DND-41 (cell line): Measurements from ENCODE around the gene DHRSX.

Experiments
- ATAC-seq: fragments of 200-7000 bp; cut with Tn5 transposase; 3 replicates; pipeline ENCODE4 v1.9.1; 2021; ENCODE audit warnings: low read depth; ENCODE audit not compliant: insufficient read depth
- DNase-seq: peaks from one replicate; pipeline ENCODE4 v3.0.0-alpha.2; 2020
- H2AFZ ChIP-seq: 2 replicates; pipeline ENCODE4 v1.6.0; 2012; ENCODE audit warnings: low read depth, low read length
- H3K27ac ChIP-seq: 2 replicates; pipeline ENCODE4 v1.5.1; 2012; ENCODE audit warnings: low read length, inconsistent platforms
- H3K27me3 ChIP-seq: fragments of 200-600 bp; sonication (generic); 2 replicates; pipeline ENCODE4 v1.6.0; 2012; ENCODE audit warnings: low read length, mild to moderate bottlenecking, inconsistent platforms; ENCODE audit not compliant: insufficient read depth, poor library complexity
- H3K36me3 ChIP-seq: 2 replicates; pipeline ENCODE4 v1.5.1; 2012; ENCODE audit warnings: low read length, inconsistent platforms; ENCODE audit not compliant: insufficient read depth
- H3K4me1 ChIP-seq: 2 replicates; pipeline ENCODE4 v1.5.1; 2012; ENCODE audit warnings: mild to moderate bottlenecking, low read length; ENCODE audit not compliant: insufficient read depth
- H3K4me2 ChIP-seq: 2 replicates; pipeline ENCODE4 v1.6.0; 2012; ENCODE audit warnings: mild to moderate bottlenecking, moderate library complexity, low read length, inconsistent platforms; ENCODE audit not compliant: insufficient read depth
- H3K4me3 ChIP-seq, 2 experiments: fragments of 200-600 bp in 1 of 2; shearing (Covaris generic) in 1 of 2; 2 replicates each; pipeline ENCODE4 v1.5.1; 2012 to 2016; ENCODE audit warnings: inconsistent platforms in 2 of 2, low read length in 2 of 2, mild to moderate bottlenecking in 2 of 2, low read depth in 1 of 2, moderate library complexity in 1 of 2
- H3K79me2 ChIP-seq: 2 replicates; pipeline ENCODE4 v1.6.0; 2012; ENCODE audit warnings: low read length, inconsistent platforms; ENCODE audit not compliant: insufficient read depth
- H3K9ac ChIP-seq: 2 replicates; pipeline ENCODE4 v1.6.0; 2012; ENCODE audit warnings: low read depth, mild to moderate bottlenecking, inconsistent platforms, low read length, moderate library complexity
- H3K9me3 ChIP-seq: 2 replicates; pipeline ENCODE4 v1.5.1; 2012; ENCODE audit warnings: low read length, moderate library complexity, mild to moderate bottlenecking, inconsistent platforms; ENCODE audit not compliant: insufficient read depth, severe bottlenecking
- H4K20me1 ChIP-seq: 2 replicates; pipeline ENCODE4 v1.6.0; 2012; ENCODE audit warnings: low read length; ENCODE audit not compliant: insufficient read depth
- CTCF ChIP-seq: IDR thresholded peaks from 2 replicates; pipeline ENCODE4 v1.5.1; 2012; ENCODE audit warnings: borderline replicate concordance, low read length, moderate library complexity, mild to moderate bottlenecking; ENCODE audit not compliant: poor library complexity, severe bottlenecking; ENCODE audit errors: extremely low read depth
- EZH2 ChIP-seq: IDR thresholded peaks from 3 replicates; pipeline ENCODE4 v1.6.1; 2012; ENCODE audit warnings: borderline replicate concordance, low read depth, mild to moderate bottlenecking, moderate library complexity, low read length, inconsistent platforms; ENCODE audit not compliant: severe bottlenecking

The DHRSX gene

GRCh38 chrX:2397229-2398063 is 103.3 kb downstream of the DHRSX start:
- H3K79me2 ChIP-seq = no peaks in the 10 kb centered on the region
- no peak overlapping the region for H3K27ac ChIP-seq

GRCh38 chrX:2395261-2395992 is 105.3 kb downstream of the DHRSX start:
- TF ChIP-seq CTCF = no peak
- no peak for TF ChIP-seq EZH2
- Histone ChIP-seq H3K36me3 (peaks cover 15% of the 10 kb centered on the region), H2AFZ (no peak overlapping the region), H3K27me3 (no peaks in the 10 kb centered on the region), H3K4me3 (no peak overlapping the region), H3K4me1 (no peaks in the 10 kb centered on the region), H4K20me1 (peaks cover 3% of the 10 kb centered on the region; the same call in 1 of the 2 replicates), H3K9ac (no peak overlapping the region), H3K4me2 (no peak overlapping the region), H3K27ac (no peak overlapping the region), H3K9me3 (peaks cover 6% of the 10 kb centered on the region), H3K79me2 (no peaks in the 10 kb centered on the region)
- ATAC-seq (no peak), DNase-seq (no peak)

More at GRCh38 chrX:2397229-2398063, 103.3 kb downstream of the DHRSX start:
- H4K20me1 ChIP-seq = peaks cover 6% of the 10 kb centered on the region; the same call in 1 of the 2 replicates
- no peak overlapping the region for H3K9ac ChIP-seq
- no peaks in the 10 kb centered on the region for H3K9me3 ChIP-seq
- no peaks in the 10 kb centered on the region for H3K36me3 ChIP-seq
- H2AFZ ChIP-seq = no peak overlapping the region
- H3K4me3 ChIP-seq = no peak overlapping the region
- TF ChIP-seq EZH2 = no peak
- H3K27me3 ChIP-seq = no peaks in the 10 kb centered on the region
- ATAC-seq = no peak
- no peaks in the 10 kb centered on the region for H3K4me1 ChIP-seq
- H3K4me2 ChIP-seq = no peak overlapping the region
- no peak for DNase-seq

GRCh38 chrX:2391869-2392606 is 108.7 kb downstream of the DHRSX start:
- H3K79me2 ChIP-seq = no peaks in the 10 kb centered on the region
- H4K20me1 ChIP-seq = peaks cover 3% of the 10 kb centered on the region; the same call in 1 of the 2 replicates
- DNase-seq = no peak
- no peak overlapping the region for H3K4me2 ChIP-seq
- H2AFZ ChIP-seq = no peak overlapping the region
- H3K27ac ChIP-seq = no peak overlapping the region
- TF ChIP-seq EZH2 (no peak), CTCF (no peak)
- no peak overlapping the region for H3K9ac ChIP-seq
- ATAC-seq = no peak
- no peak overlapping the region for H3K4me3 ChIP-seq
- no peaks in the 10 kb centered on the region for H3K4me1 ChIP-seq
- peaks cover 15% of the 10 kb centered on the region for H3K36me3 ChIP-seq
- no peaks in the 10 kb centered on the region for H3K27me3 ChIP-seq
- peaks cover 6% of the 10 kb centered on the region for H3K9me3 ChIP-seq
